Body of pancreas (tissue), 4 donors: Measurements from ENCODE around the gene CHN2.

Source experiments
- CTCF ChIP-seq, 7 experiments: fragments of 450-650 bp in 4 of 7; fragments of 200-600 bp in 3 of 7; sonication (generic) in 3 of 7; IDR thresholded peaks; one replicate each; pipeline ENCODE4 v1.5.1; 2016 to 2019; ENCODE audit warnings: antibody characterized with exemption in 7 of 7
- POLR2A ChIP-seq, 3 donors: fragments of 450-650 bp; IDR thresholded peaks; one replicate each; pipeline ENCODE4 v1.6.1; 2016; ENCODE audit warnings: antibody characterized with exemption in 3 of 3, mild to moderate bottlenecking in 2 of 3

GRCh38 chr7:29346231-29346978 lies 151.8 kb downstream of the CHN2 start:
- TF ChIP-seq CTCF (IDR thresholded peaks at IDR 0.05) (no peak), POLR2A (IDR thresholded peaks at IDR 0.05) (no peak)
